Mesothelial cell of epicardium (in vitro differentiated cells): ENCODE results near the gene GPR4. TPM values are rescaled to one million over a fixed set of nuclear protein-coding genes. Genes with fewer than 3 reads are reported as not detected.

ENCODE experiments used
- DNase-seq, 2 experiments: peaks; one replicate each; pipeline ENCODE4 v3.0.0; 2021; ENCODE audit warnings: low spot score in 2 of 2; ENCODE audit not compliant: unreplicated experiment in 2 of 2
- H3K27ac Mint-ChIP-seq: 2 replicates; pipeline ENCODE4 v1.8.0; 2021; ENCODE audit warnings: mixed read lengths
- H3K27me3 Mint-ChIP-seq: 2 replicates; pipeline ENCODE4 v1.8.0; 2021; ENCODE audit warnings: low read depth, mixed read lengths
- H3K36me3 Mint-ChIP-seq: 2 replicates; pipeline ENCODE4 v1.8.0; 2021; ENCODE audit warnings: mixed read lengths
- H3K4me1 Mint-ChIP-seq: 2 replicates; pipeline ENCODE4 v1.8.0; 2021; ENCODE audit warnings: mixed read lengths
- H3K4me3 Mint-ChIP-seq: 2 replicates; pipeline ENCODE4 v1.8.0; 2021; ENCODE audit warnings: mild to moderate bottlenecking, moderate library complexity, mixed read lengths
- H3K9me3 Mint-ChIP-seq: 2 replicates; pipeline ENCODE4 v1.8.0; 2021; ENCODE audit warnings: mixed read lengths
- CTCF ChIP-seq: fragments of 200-600 bp; sonication (generic); IDR thresholded peaks from one replicate; pipeline ENCODE4 v1.5.0; 2021; ENCODE audit warnings: antibody characterized with exemption; ENCODE audit not compliant: unreplicated experiment
- total RNA-seq: library from RNA; stranded (reverse); gene quantifications from 3 replicates; pipeline ENCODE4 v1.2.1, GENCODE V29; 2021

Gene GPR4
- total RNA-seq, 1 donor from 2014 or later = not detected

- Mint-ChIP-seq H3K9me3 (no peaks in the 10 kb centered on the region), H3K4me3 (peak within 1 kb of the TSS; percentile 92)
- peak; percentile 52 for TF ChIP-seq CTCF
These were observed 17.5 kb downstream of the GPR4 start, which contains the start of gene OPA3 for GRCh38 chr19:45584332-45585157. OPA3 (minus strand) TSS chr19:45584802; CDS start chr19:45584764, 38 bp downstream.

DNA sequence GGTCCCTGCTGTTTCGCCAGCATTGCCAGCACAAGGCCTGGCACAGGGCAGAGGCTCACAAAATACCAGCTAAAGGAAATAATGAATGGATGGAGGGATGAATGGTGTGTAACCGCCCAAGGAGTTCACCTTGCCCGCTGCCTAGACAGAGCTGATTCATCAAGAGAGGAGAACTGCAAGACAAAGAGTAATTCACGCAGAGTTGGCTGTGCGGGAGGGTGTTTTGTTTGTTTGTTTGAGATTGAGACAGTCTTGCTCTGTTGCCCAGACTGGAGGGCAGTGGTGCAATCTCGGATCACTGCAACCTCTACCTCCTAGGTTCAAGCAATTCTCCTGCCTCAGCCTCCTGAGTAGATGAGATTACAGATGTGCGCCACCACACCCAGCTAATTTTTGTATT lies 20.4 kb downstream of the GPR4 start:
- no peaks in the 10 kb centered on the region for H3K27me3 Mint-ChIP-seq
- H3K4me1 Mint-ChIP-seq = peaks cover 30% of the 10 kb centered on the region
- DNase-seq = no peak
- H3K4me3 Mint-ChIP-seq = no peak overlapping the region
- H3K36me3 Mint-ChIP-seq = no peaks in the 10 kb centered on the region
- no peaks in the 10 kb centered on the region for H3K9me3 Mint-ChIP-seq
- no peak overlapping the region for H3K27ac Mint-ChIP-seq
- TF ChIP-seq CTCF = no peak

More at GRCh38 chr19:45584332-45585157, 17.5 kb downstream of the GPR4 start, which contains the start of gene OPA3:
- H3K36me3 Mint-ChIP-seq = no peaks in the 10 kb centered on the region
- H3K27ac Mint-ChIP-seq = peak within 1 kb of the TSS; percentile 99
- H3K4me1 Mint-ChIP-seq = peaks cover 10% of the 10 kb centered on the region
- DNase-seq = peak; percentile 97
- H3K27me3 Mint-ChIP-seq = peaks cover 8% of the 10 kb centered on the region

DNA sequence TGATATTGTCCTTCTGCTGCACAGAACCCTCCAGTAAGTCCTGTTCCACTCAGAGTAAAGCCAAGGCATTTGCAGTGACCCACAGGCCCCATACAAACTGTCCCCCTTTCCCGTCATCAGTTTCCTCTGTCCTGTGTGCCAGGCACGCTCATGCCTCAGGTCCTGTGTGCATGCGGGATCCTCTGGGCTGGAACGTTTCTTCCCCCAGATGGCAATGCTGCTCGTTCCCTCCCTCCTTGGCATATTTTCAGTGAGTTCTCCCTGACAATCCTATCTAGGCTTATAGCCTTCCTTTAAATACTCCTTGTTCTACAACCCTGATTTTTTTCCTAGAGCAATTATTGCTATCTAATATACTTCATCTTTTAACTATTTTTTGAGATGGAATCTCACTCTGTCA lies 23.2 kb downstream of the GPR4 start:
- no peak overlapping the region for H3K4me3 Mint-ChIP-seq

GRCh38 chr19:45577111-45577905 lies 24.7 kb downstream of the GPR4 start:
- Mint-ChIP-seq H3K27me3 (no peaks in the 10 kb centered on the region), H3K4me3 (no peak overlapping the region), H3K4me1 (peaks cover 20% of the 10 kb centered on the region), H3K9me3 (no peaks in the 10 kb centered on the region), H3K36me3 (no peaks in the 10 kb centered on the region), H3K27ac (peak overlapping the region; percentile 84)
- TF ChIP-seq CTCF = no peak
- DNase-seq = no peak

More for the DNA sequence above, 23.2 kb downstream of the GPR4 start:
- H3K36me3 Mint-ChIP-seq = no peaks in the 10 kb centered on the region
- no peaks in the 10 kb centered on the region for H3K27me3 Mint-ChIP-seq
- peaks cover 23% of the 10 kb centered on the region for H3K4me1 Mint-ChIP-seq
- DNase-seq = no peak
- TF ChIP-seq CTCF = no peak
- H3K9me3 Mint-ChIP-seq = no peaks in the 10 kb centered on the region
- H3K27ac Mint-ChIP-seq = peak overlapping the region; percentile 20

GRCh38 chr19:45576682-45577081 lies 25.3 kb downstream of the GPR4 start:
- Mint-ChIP-seq H3K27ac (peak overlapping the region; percentile 84), H3K36me3 (no peaks in the 10 kb centered on the region), H3K4me1 (peaks cover 20% of the 10 kb centered on the region), H3K4me3 (no peak overlapping the region), H3K27me3 (no peaks in the 10 kb centered on the region), H3K9me3 (no peaks in the 10 kb centered on the region)
- no peak for DNase-seq
- TF ChIP-seq CTCF = no peak
